Activated CD4-positive, alpha-beta T cell treated with anti-CD3 and anti-CD28 coated beads, Interleukin-2, amount 50 U/mL, for 4 hours (primary cell): ENCODE data around the gene HTRA1.

ENCODE experiments used
- DNase-seq, 2 experiments: peaks; one replicate each; pipeline ENCODE4 v3.0.0-alpha.2; 2020

The HTRA1 gene

GRCh38 chr10:122559228-122559627, 97.9 kb downstream of the HTRA1 start:
- no peak for DNase-seq

- DNase-seq, result no peak
Observed at GRCh38 chr10:122560279-122560804, 99.0 kb downstream of the HTRA1 start, which contains the start of gene DMBT1. DMBT1 (plus strand) TSS chr10:122560754; CDS start chr10:122560771, 17 bp downstream.

- no peak for DNase-seq
Observed at GRCh38 chr10:122561212-122561611, 99.9 kb downstream of the HTRA1 start.

DNA sequence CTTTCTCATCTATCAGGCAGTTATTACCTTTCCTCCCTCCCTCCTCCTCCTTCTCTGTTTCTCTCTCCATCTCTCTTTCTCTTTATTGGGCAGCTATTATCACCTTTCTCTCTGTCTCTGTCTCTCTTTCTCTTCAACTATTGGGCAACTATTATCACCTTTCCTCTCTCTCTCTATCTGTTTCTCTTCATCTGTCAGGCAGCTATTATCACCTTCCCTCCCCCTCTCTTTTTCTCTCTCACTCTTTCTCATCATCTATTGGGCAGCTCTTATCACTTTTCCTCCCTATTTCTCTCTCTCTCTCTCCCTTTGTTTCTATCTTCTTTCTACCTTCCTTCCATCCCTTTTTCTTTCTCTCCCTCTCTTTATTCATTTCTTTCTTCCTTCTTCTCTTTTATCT, 100.4 kb downstream of the HTRA1 start:
- DNase-seq, result no peak
